Measurements from ENCODE around the gene RPS21. TPM values are rescaled to one million over a fixed set of nuclear protein-coding genes. Genes with fewer than 3 reads are reported as not detected.

Gene RPS21
- total and polyA plus RNA-seq, 2 of the 13 experiments (the other 11 are each of a cell fraction or from before 2014, with no cell fraction given) = 2,647 to 11,063 TPM

- TF ChIP-seq TFE3 (CRISPR knock-in tag; IDR thresholded peaks at IDR 0.05) (peak; percentile 31; the same call in 1 of the 2 replicates), MIER3 (CRISPR knock-in tag; IDR thresholded peaks at IDR 0.05; ENCODE audit: borderline replicate concordance) (0 out of 2 replicates have a peak, but pooled peaks have one; percentile 26), ZNF230 (CRISPR knock-in tag; IDR thresholded peaks at IDR 0.05) (peak; percentile 85; the same call in 1 of the 2 replicates), ZNF619 (CRISPR knock-in tag; IDR thresholded peaks at IDR 0.05) (peak; percentile 70; the same call in 1 of the 2 replicates), HOXA3 (CRISPR knock-in tag; IDR thresholded peaks at IDR 0.05) (peak; percentile 80), HNRNPLL (IDR thresholded peaks at IDR 0.05; ENCODE audit: low read depth, low read length, poor library complexity, severe bottlenecking) (peak; percentile 49), TCF12 (IDR thresholded peaks at IDR 0.05) (no peak), TCF12 (CRISPR knock-in tag; IDR thresholded peaks at IDR 0.05) (peak; percentile 77; the same call in 1 of the 2 replicates), ZEB1 (IDR thresholded peaks at IDR 0.05; ENCODE audit: insufficient replicate concordance, low read depth) (peak; percentile 27), NR2F2 (IDR thresholded peaks at IDR 0.05; ENCODE audit: borderline replicate concordance, low read depth) (no peak), YEATS4 (CRISPR knock-in tag; IDR thresholded peaks at IDR 0.05; ENCODE audit: borderline replicate concordance) (peak; percentile 83; the same call in 1 of the 2 replicates), SRSF1 (optimal IDR thresholded peaks at IDR 0.05; ENCODE audit: low read depth, low read length) (peak; percentile 64), ZNF180 (CRISPR knock-in tag; IDR thresholded peaks at IDR 0.05; ENCODE audit: borderline replicate concordance, low read depth) (0 out of 2 replicates have a peak, but pooled peaks have one; percentile 74), IRF2 (CRISPR knock-in tag; IDR thresholded peaks at IDR 0.05) (peak; percentile 59; the same call in 1 of the 2 replicates), HHEX (CRISPR knock-in tag; IDR thresholded peaks at IDR 0.05) (no peak), AGO2 (optimal IDR thresholded peaks at IDR 0.05; ENCODE audit: low read depth, low read length) (no peak), TOE1 (CRISPR knock-in tag; IDR thresholded peaks at IDR 0.05) (no peak), REL (CRISPR knock-in tag; conservative IDR thresholded peaks at IDR 0.05) (0 out of 2 replicates have a peak, but pooled peaks have one; percentile 9), KDM1A (CRISPR knock-in tag; IDR thresholded peaks at IDR 0.05) (no peak), PTBP1 (IDR thresholded peaks at IDR 0.05; ENCODE audit: low read depth, low read length, poor library complexity, severe bottlenecking) (no peak)
- TF ChIP-seq, protein P1, sequence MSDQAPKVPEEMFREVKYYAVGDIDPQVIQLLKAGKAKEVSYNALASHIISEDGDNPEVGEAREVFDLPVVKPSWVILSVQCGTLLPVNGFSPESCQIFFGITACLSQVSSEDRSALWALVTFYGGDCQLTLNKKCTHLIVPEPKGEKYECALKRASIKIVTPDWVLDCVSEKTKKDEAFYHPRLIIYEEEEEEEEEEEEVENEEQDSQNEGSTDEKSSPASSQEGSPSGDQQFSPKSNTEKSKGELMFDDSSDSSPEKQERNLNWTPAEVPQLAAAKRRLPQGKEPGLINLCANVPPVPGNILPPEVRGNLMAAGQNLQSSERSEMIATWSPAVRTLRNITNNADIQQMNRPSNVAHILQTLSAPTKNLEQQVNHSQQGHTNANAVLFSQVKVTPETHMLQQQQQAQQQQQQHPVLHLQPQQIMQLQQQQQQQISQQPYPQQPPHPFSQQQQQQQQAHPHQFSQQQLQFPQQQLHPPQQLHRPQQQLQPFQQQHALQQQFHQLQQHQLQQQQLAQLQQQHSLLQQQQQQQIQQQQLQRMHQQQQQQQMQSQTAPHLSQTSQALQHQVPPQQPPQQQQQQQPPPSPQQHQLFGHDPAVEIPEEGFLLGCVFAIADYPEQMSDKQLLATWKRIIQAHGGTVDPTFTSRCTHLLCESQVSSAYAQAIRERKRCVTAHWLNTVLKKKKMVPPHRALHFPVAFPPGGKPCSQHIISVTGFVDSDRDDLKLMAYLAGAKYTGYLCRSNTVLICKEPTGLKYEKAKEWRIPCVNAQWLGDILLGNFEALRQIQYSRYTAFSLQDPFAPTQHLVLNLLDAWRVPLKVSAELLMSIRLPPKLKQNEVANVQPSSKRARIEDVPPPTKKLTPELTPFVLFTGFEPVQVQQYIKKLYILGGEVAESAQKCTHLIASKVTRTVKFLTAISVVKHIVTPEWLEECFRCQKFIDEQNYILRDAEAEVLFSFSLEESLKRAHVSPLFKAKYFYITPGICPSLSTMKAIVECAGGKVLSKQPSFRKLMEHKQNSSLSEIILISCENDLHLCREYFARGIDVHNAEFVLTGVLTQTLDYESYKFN (CRISPR knock-in tag; conservative IDR thresholded peaks at IDR 0.05) = peak; percentile 87
- TF ChIP-seq, protein P2, sequence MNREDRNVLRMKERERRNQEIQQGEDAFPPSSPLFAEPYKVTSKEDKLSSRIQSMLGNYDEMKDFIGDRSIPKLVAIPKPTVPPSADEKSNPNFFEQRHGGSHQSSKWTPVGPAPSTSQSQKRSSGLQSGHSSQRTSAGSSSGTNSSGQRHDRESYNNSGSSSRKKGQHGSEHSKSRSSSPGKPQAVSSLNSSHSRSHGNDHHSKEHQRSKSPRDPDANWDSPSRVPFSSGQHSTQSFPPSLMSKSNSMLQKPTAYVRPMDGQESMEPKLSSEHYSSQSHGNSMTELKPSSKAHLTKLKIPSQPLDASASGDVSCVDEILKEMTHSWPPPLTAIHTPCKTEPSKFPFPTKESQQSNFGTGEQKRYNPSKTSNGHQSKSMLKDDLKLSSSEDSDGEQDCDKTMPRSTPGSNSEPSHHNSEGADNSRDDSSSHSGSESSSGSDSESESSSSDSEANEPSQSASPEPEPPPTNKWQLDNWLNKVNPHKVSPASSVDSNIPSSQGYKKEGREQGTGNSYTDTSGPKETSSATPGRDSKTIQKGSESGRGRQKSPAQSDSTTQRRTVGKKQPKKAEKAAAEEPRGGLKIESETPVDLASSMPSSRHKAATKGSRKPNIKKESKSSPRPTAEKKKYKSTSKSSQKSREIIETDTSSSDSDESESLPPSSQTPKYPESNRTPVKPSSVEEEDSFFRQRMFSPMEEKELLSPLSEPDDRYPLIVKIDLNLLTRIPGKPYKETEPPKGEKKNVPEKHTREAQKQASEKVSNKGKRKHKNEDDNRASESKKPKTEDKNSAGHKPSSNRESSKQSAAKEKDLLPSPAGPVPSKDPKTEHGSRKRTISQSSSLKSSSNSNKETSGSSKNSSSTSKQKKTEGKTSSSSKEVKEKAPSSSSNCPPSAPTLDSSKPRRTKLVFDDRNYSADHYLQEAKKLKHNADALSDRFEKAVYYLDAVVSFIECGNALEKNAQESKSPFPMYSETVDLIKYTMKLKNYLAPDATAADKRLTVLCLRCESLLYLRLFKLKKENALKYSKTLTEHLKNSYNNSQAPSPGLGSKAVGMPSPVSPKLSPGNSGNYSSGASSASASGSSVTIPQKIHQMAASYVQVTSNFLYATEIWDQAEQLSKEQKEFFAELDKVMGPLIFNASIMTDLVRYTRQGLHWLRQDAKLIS (CRISPR knock-in tag; IDR thresholded peaks at IDR 0.05) = no peak
Measured at GRCh38 chr20:62411479-62412193, 24.7 kb downstream of the RPS21 start (continued).

Data from HepG2 (cell line).